WTC11 (cell line): ENCODE measurements around the gene TMED1. TPM values are rescaled to one million over a fixed set of nuclear protein-coding genes. Genes with fewer than 3 reads are reported as not detected.

ENCODE experiments used
- ATAC-seq: fragments of 200-7000 bp; cut with Tn5 transposase; 2 replicates; pipeline ENCODE4 v1.10.0; 2021; ENCODE audit warnings: mild to moderate bottlenecking, moderate library complexity
- CTCF ChIA-PET: fragments of 300-600 bp; sonication (Branson Sonifier 250); formaldehyde crosslinking; loops from one replicate; lab custom pipeline; 2021; ENCODE audit warnings: antibody characterized with exemption; lab: Charles Lee
- POLR2A ChIA-PET: fragments of 350-600 bp; sonication (Branson Sonifier 250); formaldehyde crosslinking; loops from one replicate; lab custom pipeline; 2021; ENCODE audit warnings: antibody characterized with exemption; lab: Charles Lee
- DNase-seq: peaks from one replicate; pipeline ENCODE4 v3.0.0; 2021; ENCODE audit warnings: low spot score
- H3K27ac Mint-ChIP-seq: 2 replicates; pipeline ENCODE4 v1.8.0; 2021; ENCODE audit warnings: mixed read lengths
- H3K27me3 Mint-ChIP-seq: 2 replicates; pipeline ENCODE4 v1.8.0; 2021; ENCODE audit warnings: low read depth, mild to moderate bottlenecking, moderate library complexity, mixed read lengths
- H3K36me3 Mint-ChIP-seq: 2 replicates; pipeline ENCODE4 v1.8.0; 2021; ENCODE audit warnings: mixed read lengths
- H3K4me1 Mint-ChIP-seq: 2 replicates; pipeline ENCODE4 v1.8.0; 2022; ENCODE audit warnings: mixed read lengths
- H3K4me3 Mint-ChIP-seq: 2 replicates; pipeline ENCODE4 v1.8.0; 2021; ENCODE audit warnings: mild to moderate bottlenecking, moderate library complexity, mixed read lengths
- H3K9me3 Mint-ChIP-seq: 2 replicates; pipeline ENCODE4 v1.8.0; 2021; ENCODE audit warnings: mixed read lengths
- ATF3 ChIP-seq: sonication (generic); formaldehyde crosslinking; conservative IDR thresholded peaks from 2 replicates; pipeline ENCODE4 v1.8.1; 2022; ENCODE audit warnings: mild to moderate bottlenecking, missing genetic modification reagents
- CBFB ChIP-seq: sonication (generic); formaldehyde crosslinking; IDR thresholded peaks from 2 replicates; pipeline ENCODE4 v1.8.1; 2022; ENCODE audit warnings: mild to moderate bottlenecking, low read depth, missing genetic modification reagents
- CDX4 ChIP-seq: fragments of 250-450 bp; sonication (Bioruptor Pico); IDR thresholded peaks from 2 replicates; pipeline ENCODE4 v1.9.0; 2021; ENCODE audit warnings: moderate library complexity, mild to moderate bottlenecking, inconsistent platforms, borderline replicate concordance
- CREM ChIP-seq: sonication (generic); formaldehyde crosslinking; IDR thresholded peaks from 2 replicates; pipeline ENCODE4 v1.8.1; 2022; ENCODE audit warnings: mild to moderate bottlenecking, missing genetic modification reagents, moderate library complexity
- E2F4 ChIP-seq: sonication (generic); formaldehyde crosslinking; IDR thresholded peaks from 2 replicates; pipeline ENCODE4 v1.8.1; 2022; ENCODE audit warnings: low read depth, mild to moderate bottlenecking, moderate library complexity, missing genetic modification reagents, borderline replicate concordance
- ETV6 ChIP-seq: sonication (generic); formaldehyde crosslinking; IDR thresholded peaks from 2 replicates; pipeline ENCODE4 v1.8.1; 2022; ENCODE audit warnings: mild to moderate bottlenecking, missing genetic modification reagents
- FOXP1 ChIP-seq: sonication (generic); formaldehyde crosslinking; IDR thresholded peaks from 2 replicates; pipeline ENCODE4 v1.8.0; 2022; ENCODE audit warnings: missing genetic modification reagents, mild to moderate bottlenecking, moderate library complexity, borderline replicate concordance
- GTF2I ChIP-seq: fragments of 250-450 bp; sonication (Bioruptor Pico); conservative IDR thresholded peaks from 2 replicates; pipeline ENCODE4 v1.4.0; 2021; ENCODE audit warnings: mild to moderate bottlenecking
- HMGA2 ChIP-seq: fragments of 250-450 bp; sonication (Bioruptor Pico); IDR thresholded peaks from 2 replicates; pipeline ENCODE4 v1.4.0; 2021; ENCODE audit warnings: mild to moderate bottlenecking, moderate library complexity
- IRF1 ChIP-seq: sonication (generic); formaldehyde crosslinking; IDR thresholded peaks from 2 replicates; pipeline ENCODE4 v1.8.0; 2023; ENCODE audit warnings: missing genetic modification reagents
- IRF2 ChIP-seq: sonication (generic); formaldehyde crosslinking; IDR thresholded peaks from 2 replicates; pipeline ENCODE4 v1.8.0; 2022; ENCODE audit warnings: low read depth, missing genetic modification reagents, borderline replicate concordance
- MYBL2 ChIP-seq: sonication (generic); formaldehyde crosslinking; IDR thresholded peaks from 2 replicates; pipeline ENCODE4 v1.8.1; 2023; ENCODE audit warnings: mild to moderate bottlenecking, moderate library complexity, missing genetic modification reagents
- NR1H2 ChIP-seq: sonication (generic); formaldehyde crosslinking; IDR thresholded peaks from 2 replicates; pipeline ENCODE4 v1.9.0; 2021; ENCODE audit warnings: mild to moderate bottlenecking, moderate library complexity, missing genetic modification reagents
- RORB ChIP-seq: fragments of 250-450 bp; sonication (Bioruptor Pico); IDR thresholded peaks from 2 replicates; pipeline ENCODE4 v1.9.0; 2021; ENCODE audit warnings: mild to moderate bottlenecking
- TEAD1 ChIP-seq: sonication (generic); formaldehyde crosslinking; IDR thresholded peaks from 2 replicates; pipeline ENCODE4 v1.8.0; 2022; ENCODE audit warnings: mild to moderate bottlenecking, missing genetic modification reagents
- ZBTB21 ChIP-seq: sonication (generic); formaldehyde crosslinking; IDR thresholded peaks from 2 replicates; pipeline ENCODE4 v1.8.1; 2023; ENCODE audit warnings: mild to moderate bottlenecking, missing genetic modification reagents, borderline replicate concordance
- ZBTB43 ChIP-seq: sonication (generic); formaldehyde crosslinking; IDR thresholded peaks from 2 replicates; pipeline ENCODE4 v1.8.1; 2023; ENCODE audit warnings: mild to moderate bottlenecking, missing genetic modification reagents
- ZNF263 ChIP-seq: sonication (generic); formaldehyde crosslinking; IDR thresholded peaks from 2 replicates; pipeline ENCODE4 v1.8.1; 2022; ENCODE audit warnings: low read depth, mild to moderate bottlenecking, moderate library complexity, missing genetic modification reagents
- ZNF423 ChIP-seq: fragments of 250-450 bp; sonication (Bioruptor Pico); IDR thresholded peaks from 2 replicates; pipeline ENCODE4 v2.1.2; 2022; ENCODE audit warnings: mild to moderate bottlenecking, moderate library complexity
- total RNA-seq: library from RNA; stranded (reverse); gene quantifications from 3 replicates; pipeline ENCODE4 v1.2.3, GENCODE V29; 2021
- TF ChIP-seq, protein P1 (sequence below): sonication (generic); formaldehyde crosslinking; IDR thresholded peaks from 2 replicates; pipeline ENCODE4 v1.8.1; 2023; ENCODE audit warnings: mild to moderate bottlenecking, missing genetic modification reagents, moderate library complexity

TMED1 gene
- total RNA-seq, 1 experiment from 2014 or later: 28.5 TPM

- TF ChIP-seq, protein P1, sequence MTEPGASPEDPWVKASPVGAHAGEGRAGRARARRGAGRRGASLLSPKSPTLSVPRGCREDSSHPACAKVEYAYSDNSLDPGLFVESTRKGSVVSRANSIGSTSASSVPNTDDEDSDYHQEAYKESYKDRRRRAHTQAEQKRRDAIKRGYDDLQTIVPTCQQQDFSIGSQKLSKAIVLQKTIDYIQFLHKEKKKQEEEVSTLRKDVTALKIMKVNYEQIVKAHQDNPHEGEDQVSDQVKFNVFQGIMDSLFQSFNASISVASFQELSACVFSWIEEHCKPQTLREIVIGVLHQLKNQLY (CRISPR knock-in tag): no peak
- TF ChIP-seq CREM (no peak), MYBL2 (CRISPR knock-in tag) (no peak), NR1H2 (CRISPR knock-in tag) (no peak), RORB (CRISPR knock-in tag) (no peak), ZNF423 (CRISPR knock-in tag) (no peak), CBFB (CRISPR knock-in tag) (no peak), ZBTB43 (CRISPR knock-in tag) (no peak), IRF1 (CRISPR knock-in tag) (no peak), E2F4 (CRISPR knock-in tag) (no peak), TEAD1 (no peak)
These were observed 26.2 kb downstream of the TMED1 start (continued) for GRCh38 chr19:10809651-10810285.

GRCh38 chr19:10808937-10809649, 26.9 kb downstream of the TMED1 start:
- H3K9me3 Mint-ChIP-seq: no peaks in the 10 kb centered on the region
- ATAC-seq: no peak
- TF ChIP-seq GTF2I (CRISPR knock-in tag) (no peak), IRF2 (CRISPR knock-in tag) (no peak), ZBTB21 (CRISPR knock-in tag) (no peak), HMGA2 (CRISPR knock-in tag) (no peak), ATF3 (CRISPR knock-in tag) (no peak), FOXP1 (CRISPR knock-in tag) (no peak), ZNF263 (CRISPR knock-in tag) (no peak), CBFB (CRISPR knock-in tag) (no peak), NR1H2 (CRISPR knock-in tag) (no peak), CDX4 (CRISPR knock-in tag) (no peak), ETV6 (CRISPR knock-in tag) (no peak)
- no peak overlapping the region for H3K4me3 Mint-ChIP-seq
- no peak for DNase-seq
- ChIA-PET POLR2A (no interaction called here), CTCF (interaction anchor here (0.6 to 1.8 kb wide), 3 partner anchors 12 to 583 kb away, joined by 3 to 5 read pairs (median 3); no protein-coding TSS in a partner anchor)
- peaks cover 22% of the 10 kb centered on the region for H3K36me3 Mint-ChIP-seq
- no peaks in the 10 kb centered on the region for H3K27me3 Mint-ChIP-seq
- no peak overlapping the region for H3K27ac Mint-ChIP-seq
- H3K4me1 Mint-ChIP-seq: no peaks in the 10 kb centered on the region
